KMS-11 (cell line): ENCODE data around the gene PPP1R12B.

ENCODE experiments used
- H2AFZ ChIP-seq: fragments of 200-600 bp; sonication (generic); 2 replicates; pipeline ENCODE4 v1.6.1; 2016; ENCODE audit warnings: antibody characterized with exemption, mixed run types, low read depth
- H3K27ac ChIP-seq: fragments of 200-600 bp; sonication (generic); 2 replicates; pipeline ENCODE4 v1.6.1; 2016; ENCODE audit warnings: mild to moderate bottlenecking, mixed run types
- H3K27me3 ChIP-seq: fragments of 200-600 bp; sonication (generic); 2 replicates; pipeline ENCODE4 v1.6.1; 2017; ENCODE audit warnings: mild to moderate bottlenecking, low read depth, mixed run types, moderate library complexity; ENCODE audit not compliant: insufficient read depth
- H3K36me3 ChIP-seq: fragments of 200-600 bp; sonication (generic); 2 replicates; pipeline ENCODE4 v1.6.1; 2017; ENCODE audit warnings: mild to moderate bottlenecking, mixed run types; ENCODE audit not compliant: insufficient read depth
- H3K4me1 ChIP-seq: fragments of 200-600 bp; sonication (generic); 2 replicates; pipeline ENCODE4 v1.6.1; 2016; ENCODE audit warnings: mild to moderate bottlenecking, low read depth, mixed run types; ENCODE audit not compliant: poor library complexity, severe bottlenecking
- H3K4me2 ChIP-seq: fragments of 200-600 bp; sonication (generic); 2 replicates; pipeline ENCODE4 v1.7.0; 2016; ENCODE audit warnings: mild to moderate bottlenecking, mixed run types
- H3K4me3 ChIP-seq: fragments of 200-600 bp; sonication (generic); IDR thresholded peaks from 2 replicates; pipeline ENCODE4 v1.6.1; 2017; ENCODE audit warnings: low read depth, low read length, mixed read lengths; ENCODE audit not compliant: insufficient read depth
- H3K79me2 ChIP-seq: fragments of 200-600 bp; sonication (generic); 2 replicates; pipeline ENCODE4 v1.6.1; 2016; ENCODE audit warnings: low read depth, mixed run types; ENCODE audit not compliant: insufficient read depth
- H3K9ac ChIP-seq: fragments of 200-600 bp; sonication (generic); 2 replicates; pipeline ENCODE4 v1.6.1; 2016; ENCODE audit warnings: mild to moderate bottlenecking, mixed run types
- H4K20me1 ChIP-seq: fragments of 200-600 bp; sonication (generic); 2 replicates; pipeline ENCODE4 v1.6.1; 2016; ENCODE audit warnings: mild to moderate bottlenecking, mixed run types; ENCODE audit not compliant: insufficient read depth
- CTCF ChIP-seq: fragments of 200-600 bp; sonication (generic); conservative IDR thresholded peaks from 2 replicates; pipeline ENCODE4 v1.6.1; 2017; ENCODE audit warnings: low read depth, mild to moderate bottlenecking, antibody characterized with exemption, low read length, moderate library complexity, mixed read lengths

Gene PPP1R12B

GRCh38 chr1:202348509-202349205 lies at the start of gene PPP1R12B:
Gene PPP1R12B (plus strand): TSS chr1:202348699. CDS start chr1:202348852, 153 bp downstream.
- peaks cover 38% of the 10 kb centered on the region; the same call in 1 of the 2 replicates for H3K79me2 ChIP-seq
- H2AFZ ChIP-seq: peak within 1 kb of the TSS; percentile 92
- peak within 1 kb of the TSS; percentile 85 for H3K4me3 ChIP-seq
- H3K9ac ChIP-seq: peak within 1 kb of the TSS; percentile 81
- no peaks in the 10 kb centered on the region for H4K20me1 ChIP-seq
- no peak for TF ChIP-seq CTCF
- peak within 1 kb of the TSS; percentile 67 for H3K4me2 ChIP-seq
- peak within 1 kb of the TSS; percentile 46 for H3K27ac ChIP-seq
- no peaks in the 10 kb centered on the region for H3K27me3 ChIP-seq
- H3K4me1 ChIP-seq: peaks cover 32% of the 10 kb centered on the region
- H3K36me3 ChIP-seq: no peaks in the 10 kb centered on the region

- H3K4me3 ChIP-seq: no peak overlapping the region
- H3K4me1 ChIP-seq: no peaks in the 10 kb centered on the region
- H3K27me3 ChIP-seq: no peaks in the 10 kb centered on the region; the same call in 1 of the 2 replicates
- no peak overlapping the region for H3K4me2 ChIP-seq
- H3K79me2 ChIP-seq: no peaks in the 10 kb centered on the region
- H3K36me3 ChIP-seq: no peaks in the 10 kb centered on the region
- no peak overlapping the region for H2AFZ ChIP-seq
- no peak overlapping the region for H3K27ac ChIP-seq
- no peak for TF ChIP-seq CTCF
- H4K20me1 ChIP-seq: no peaks in the 10 kb centered on the region
- H3K9ac ChIP-seq: no peak overlapping the region
Observed at GRCh38 chr1:202302166-202302565, 46.3 kb upstream of the PPP1R12B start.

- no peak for TF ChIP-seq CTCF
- no peaks in the 10 kb centered on the region for H3K4me1 ChIP-seq
- no peaks in the 10 kb centered on the region for H3K36me3 ChIP-seq
- no peak overlapping the region for H3K4me2 ChIP-seq
- H3K79me2 ChIP-seq: no peaks in the 10 kb centered on the region
- no peak overlapping the region for H3K9ac ChIP-seq
- no peak overlapping the region for H3K4me3 ChIP-seq
- H3K27ac ChIP-seq: no peak overlapping the region
- H4K20me1 ChIP-seq: no peaks in the 10 kb centered on the region
- H2AFZ ChIP-seq: no peak overlapping the region
- no peaks in the 10 kb centered on the region; the same call in 1 of the 2 replicates for H3K27me3 ChIP-seq
Observed at GRCh38 chr1:202304375-202304774, 44.1 kb upstream of the PPP1R12B start.

GRCh38 chr1:202305168-202305567 lies 43.3 kb upstream of the PPP1R12B start:
- Histone ChIP-seq H3K4me1 (no peaks in the 10 kb centered on the region), H3K79me2 (no peaks in the 10 kb centered on the region), H3K9ac (no peak overlapping the region), H3K4me3 (no peak overlapping the region), H3K36me3 (no peaks in the 10 kb centered on the region), H2AFZ (no peak overlapping the region), H3K27ac (no peak overlapping the region), H4K20me1 (no peaks in the 10 kb centered on the region), H3K4me2 (no peak overlapping the region), H3K27me3 (no peaks in the 10 kb centered on the region; the same call in 1 of the 2 replicates)
- TF ChIP-seq CTCF: no peak
